Ectodermal cell (in vitro differentiated cells): ENCODE data around the gene ZNF831.

Experiments used
- H3K27ac ChIP-seq: 2 replicates; pipeline ENCODE4 v1.7.0; 2013; ENCODE audit warnings: mild to moderate bottlenecking, low read depth, low read length; ENCODE audit not compliant: insufficient read depth, poor library complexity, severe bottlenecking
- H3K27me3 ChIP-seq: 2 replicates; pipeline ENCODE4 v1.7.0; 2013; ENCODE audit warnings: mild to moderate bottlenecking, low read length; ENCODE audit not compliant: insufficient read depth, control insufficient read depth, poor library complexity, severe bottlenecking
- H3K36me3 ChIP-seq: one replicate; pipeline ENCODE4 v1.7.0; 2013; ENCODE audit warnings: low read length; ENCODE audit not compliant: control insufficient read depth, insufficient read depth
- H3K4me1 ChIP-seq: one replicate; pipeline ENCODE4 v1.7.0; 2013; ENCODE audit warnings: low read length; ENCODE audit not compliant: control insufficient read depth, insufficient read depth
- H3K4me3 ChIP-seq: 2 replicates; pipeline ENCODE4 v1.7.0; 2013; ENCODE audit warnings: low read depth, low read length, control low read depth; ENCODE audit not compliant: insufficient read depth
- H3K9me3 ChIP-seq: 2 replicates; pipeline ENCODE4 v1.7.0; 2013; ENCODE audit warnings: mild to moderate bottlenecking, low read length, moderate library complexity; ENCODE audit not compliant: control insufficient read depth
- WGBS, 2 experiments: methylation state at CpG; one replicate each; pipeline ENCODE4 v1.1.7; 2013; ENCODE audit warnings: missing lambda C conversion rate in 2 of 2; 5-methylcytosine and 5-hydroxymethylcytosine counted together

ZNF831 gene

DNA sequence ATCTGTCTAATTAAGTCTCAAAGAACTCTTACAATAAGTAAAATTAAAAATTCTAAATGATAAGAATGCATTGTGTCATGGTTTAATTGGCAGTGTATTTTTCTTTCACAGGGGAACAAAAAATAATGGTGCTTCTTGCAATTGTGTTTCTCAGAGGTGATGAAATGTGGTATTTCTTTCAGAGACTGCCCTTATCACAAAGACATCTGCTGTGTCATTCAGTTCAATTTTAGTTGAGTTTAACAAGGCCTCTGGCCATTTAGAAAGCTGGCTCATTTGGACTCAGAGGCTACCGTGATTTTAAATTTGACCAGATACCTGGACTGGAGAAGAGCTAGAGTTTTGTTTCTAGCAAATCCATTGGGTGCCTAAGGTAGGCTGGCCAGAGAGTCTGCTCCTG, 23.6 kb upstream of the ZNF831 start:
- Histone ChIP-seq H3K4me3 (no peak overlapping the region), H3K27ac (no peak overlapping the region), H3K9me3 (peaks cover 4% of the 10 kb centered on the region), H3K4me1 (no peaks in the 10 kb centered on the region), H3K27me3 (no peaks in the 10 kb centered on the region), H3K36me3 (no peaks in the 10 kb centered on the region)
- WGBS, 2 experiments, result 89 to 92% methylated on average over 1 of the region's 1 CpG

DNA sequence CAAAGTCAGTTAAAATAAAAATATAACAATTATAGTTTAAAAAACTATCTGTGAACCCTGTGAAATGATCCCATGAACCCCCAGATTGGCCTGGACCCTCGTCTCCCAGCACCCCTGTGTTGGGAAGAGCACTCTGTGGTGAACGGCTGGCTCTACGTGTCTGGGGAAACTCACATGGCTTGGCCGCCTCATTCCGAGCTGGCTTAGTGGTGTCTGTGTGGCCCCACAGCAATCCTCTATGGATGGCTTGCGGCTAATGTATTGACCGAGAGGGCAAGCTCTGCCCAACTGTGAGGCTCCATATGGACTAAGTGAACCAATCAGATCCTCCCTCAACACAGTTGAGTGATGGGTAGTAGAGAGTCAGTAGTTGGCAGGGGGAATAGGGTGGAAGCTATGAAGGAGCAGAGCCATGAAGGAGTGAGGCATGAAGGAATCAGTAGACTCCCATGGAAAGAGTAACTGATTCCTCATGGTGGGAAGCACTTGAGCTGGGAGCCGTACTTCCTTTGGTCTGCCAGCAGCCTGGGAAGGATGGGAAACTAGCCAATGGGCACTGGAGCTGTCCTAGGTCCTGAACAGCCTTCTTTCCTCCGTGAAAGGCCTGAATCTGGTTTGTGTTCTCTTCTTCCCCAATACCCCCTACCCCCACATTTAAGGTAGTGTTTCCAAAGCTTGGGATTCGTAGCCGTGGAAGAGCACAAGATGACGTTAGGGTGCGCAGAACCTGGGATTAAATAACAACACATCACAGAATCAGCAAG, 21.6 kb upstream of the ZNF831 start:
- Histone ChIP-seq H3K4me3 (no peak overlapping the region), H3K27me3 (no peaks in the 10 kb centered on the region), H3K27ac (no peak overlapping the region), H3K36me3 (no peaks in the 10 kb centered on the region), H3K9me3 (no peaks in the 10 kb centered on the region), H3K4me1 (no peaks in the 10 kb centered on the region)
- WGBS, 2 experiments, result 83 to 85% methylated on average over 13 of the region's 13 CpGs

DNA sequence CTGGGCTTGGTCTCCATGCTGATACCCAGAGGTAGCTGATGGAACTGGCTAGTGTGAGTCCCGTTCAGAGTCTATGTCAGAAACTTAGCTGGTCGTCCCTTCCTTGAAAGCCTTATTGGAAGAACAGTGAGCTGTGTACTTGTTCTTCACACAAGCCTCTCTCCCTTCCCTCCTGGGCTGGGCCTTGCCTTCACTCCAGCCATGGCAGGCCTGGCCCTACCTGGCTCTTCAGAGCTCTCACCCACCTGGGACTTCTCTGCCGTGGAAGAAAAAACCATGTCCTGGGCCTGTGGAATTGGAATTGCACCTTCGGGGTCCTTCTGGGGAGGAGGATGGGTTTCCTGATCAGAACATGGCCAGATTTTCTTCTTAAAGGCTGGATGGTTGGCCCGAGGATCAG, 20.3 kb upstream of the ZNF831 start:
- Histone ChIP-seq H3K27ac (no peak overlapping the region), H3K9me3 (no peaks in the 10 kb centered on the region), H3K4me1 (no peaks in the 10 kb centered on the region), H3K27me3 (no peaks in the 10 kb centered on the region), H3K4me3 (no peak overlapping the region), H3K36me3 (no peaks in the 10 kb centered on the region)
- WGBS, 2 experiments, result 80 to 83% methylated on average over 5 of the region's 5 CpGs

DNA sequence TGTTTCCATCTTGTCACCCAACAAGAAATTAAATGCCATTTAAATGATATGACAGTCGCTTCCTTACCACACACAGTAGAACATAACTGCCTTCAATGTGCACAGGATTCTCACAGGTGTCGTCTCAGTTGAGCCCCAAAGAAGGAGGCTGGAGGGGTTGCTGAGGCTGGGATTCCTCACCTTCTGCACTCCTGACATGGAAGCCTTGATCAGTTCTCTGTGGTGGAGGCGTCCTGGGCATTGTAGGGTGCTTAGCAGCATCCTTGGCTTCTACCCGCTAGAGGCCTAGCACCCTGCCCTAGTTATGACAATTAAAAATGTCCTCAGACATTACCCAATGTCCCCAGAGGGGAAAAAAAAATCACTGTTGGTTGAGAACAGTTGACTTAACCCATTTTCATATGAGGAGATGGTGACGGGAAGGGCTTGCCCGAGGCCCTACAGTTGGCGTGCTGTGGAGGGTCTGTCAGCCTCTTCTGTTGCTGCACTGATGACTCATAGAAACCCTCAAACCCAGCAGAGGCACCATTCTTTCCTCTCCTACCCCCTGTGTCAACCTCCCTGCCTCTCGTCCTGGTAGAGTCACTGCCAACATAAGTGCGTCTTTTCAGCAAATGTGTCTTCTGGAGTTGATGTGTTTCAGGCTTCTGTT, 19.3 kb upstream of the ZNF831 start:
- Histone ChIP-seq H3K4me1 (no peaks in the 10 kb centered on the region), H3K4me3 (no peak overlapping the region), H3K27ac (no peak overlapping the region), H3K9me3 (no peaks in the 10 kb centered on the region), H3K27me3 (no peaks in the 10 kb centered on the region), H3K36me3 (no peaks in the 10 kb centered on the region)
- WGBS, 2 experiments, result 91 to 92% methylated on average over 9 of the region's 9 CpGs

DNA sequence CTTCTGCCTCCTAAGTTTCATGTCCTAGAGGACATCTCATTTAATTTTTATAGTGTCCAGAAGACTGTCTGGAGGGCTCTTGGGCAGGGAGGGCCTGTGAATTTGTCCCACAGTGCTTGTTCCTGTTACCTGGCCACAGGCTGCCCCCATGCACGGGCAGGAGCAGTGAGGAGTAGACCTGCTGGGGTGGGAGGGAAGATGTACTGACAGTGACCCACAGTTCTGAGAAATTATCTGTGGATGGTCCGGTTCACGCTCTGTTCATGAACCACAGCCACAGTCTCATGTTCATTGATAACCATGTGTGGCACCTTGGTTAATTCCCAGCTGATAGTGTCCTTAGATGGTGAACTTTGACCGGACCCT, 18.8 kb upstream of the ZNF831 start:
- H3K36me3 ChIP-seq, result no peaks in the 10 kb centered on the region
- H3K27me3 ChIP-seq, result no peaks in the 10 kb centered on the region
- 94% methylated on average over 4 of the region's 4 CpGs for WGBS, 2 experiments
- no peak overlapping the region for H3K4me3 ChIP-seq
- H3K4me1 ChIP-seq, result no peaks in the 10 kb centered on the region
- H3K9me3 ChIP-seq, result no peaks in the 10 kb centered on the region
- no peak overlapping the region for H3K27ac ChIP-seq

DNA sequence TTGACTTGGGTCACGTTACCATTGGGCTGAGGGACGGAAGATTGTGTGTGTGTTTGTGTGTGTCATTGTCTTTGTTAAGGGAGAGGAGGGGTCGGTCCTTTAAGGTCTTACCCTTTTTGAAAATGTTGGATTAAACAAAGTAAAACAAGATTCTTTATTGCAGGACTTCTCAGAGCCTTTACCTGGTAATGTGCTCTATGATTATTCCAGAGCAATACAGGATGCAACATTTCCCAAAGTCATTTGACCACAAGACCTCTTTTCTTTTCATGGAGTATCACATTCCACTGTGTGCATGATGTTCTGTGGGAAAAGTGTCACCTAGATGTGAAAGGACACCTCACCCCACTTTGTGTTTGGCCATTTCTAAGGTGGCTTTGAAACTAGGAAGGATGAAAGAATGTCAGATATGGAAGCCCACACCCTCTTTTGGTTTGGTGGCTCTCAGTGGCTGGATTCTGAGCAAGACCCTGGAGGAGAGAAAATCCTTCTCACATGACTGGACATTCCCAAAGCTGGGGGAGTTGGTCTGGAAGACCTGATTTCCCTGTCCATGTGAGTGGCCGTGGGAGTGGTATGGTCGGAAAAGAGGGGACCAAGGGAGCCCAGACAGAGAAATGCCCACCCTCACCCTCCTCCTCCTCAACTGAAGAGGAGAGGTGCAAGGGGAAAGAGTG, 18.2 kb upstream of the ZNF831 start:
- H3K9me3 ChIP-seq, result no peaks in the 10 kb centered on the region
- no peaks in the 10 kb centered on the region for H3K27me3 ChIP-seq
- no peak overlapping the region for H3K4me3 ChIP-seq
- no peaks in the 10 kb centered on the region for H3K36me3 ChIP-seq
- H3K27ac ChIP-seq, result no peak overlapping the region
- 90 to 94% methylated on average over 4 to 5 of the region's 5 CpGs for WGBS, 2 experiments
- H3K4me1 ChIP-seq, result no peaks in the 10 kb centered on the region

DNA sequence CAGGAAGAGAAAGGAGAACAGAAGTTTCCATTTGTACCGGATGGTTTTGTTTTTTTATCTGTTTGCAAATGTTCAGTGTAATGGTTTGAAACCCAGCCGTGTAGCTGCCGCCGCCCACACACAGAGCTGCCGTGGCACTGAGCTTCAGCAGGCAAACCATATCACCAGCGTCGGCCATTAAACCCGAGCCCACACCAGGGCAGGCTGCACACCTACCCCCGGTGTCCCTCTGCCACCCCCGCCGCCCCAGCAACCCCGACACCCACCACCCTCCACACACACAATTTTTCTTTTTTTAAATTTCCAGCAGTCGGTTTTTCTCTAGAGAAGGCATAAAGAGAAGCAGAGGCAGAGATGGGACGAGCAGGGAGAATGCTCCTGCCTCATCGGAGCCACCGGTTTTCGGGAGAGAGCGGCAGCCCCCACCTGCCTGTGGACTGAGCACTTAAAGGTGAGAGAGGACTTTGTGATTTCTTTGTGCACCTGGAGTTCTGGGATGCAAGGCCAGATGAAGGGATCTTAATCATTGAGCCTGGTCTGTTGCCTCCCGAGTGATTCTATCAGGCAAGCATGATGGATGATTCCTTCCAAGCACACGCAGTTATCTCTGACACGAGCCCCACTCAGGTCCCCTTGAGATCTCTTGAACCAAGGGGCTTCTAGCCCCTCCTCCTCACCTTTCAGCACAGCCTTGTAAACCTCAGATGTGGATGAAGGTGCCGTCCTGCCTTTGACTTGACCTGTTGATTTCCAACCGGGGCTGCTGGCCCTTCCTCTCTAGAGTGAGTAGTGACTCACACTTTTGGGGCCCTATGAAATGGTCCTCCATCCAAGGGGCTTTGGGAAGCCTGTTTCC, 17.5 kb upstream of the ZNF831 start:
- no peaks in the 10 kb centered on the region for H3K27me3 ChIP-seq
- no peak overlapping the region for H3K4me3 ChIP-seq
- no peak overlapping the region for H3K27ac ChIP-seq
- no peaks in the 10 kb centered on the region for H3K9me3 ChIP-seq
- H3K4me1 ChIP-seq, result no peaks in the 10 kb centered on the region
- no peaks in the 10 kb centered on the region for H3K36me3 ChIP-seq
- WGBS, 2 experiments, result 89 to 94% methylated on average over 22 to 23 of the region's 23 CpGs

DNA sequence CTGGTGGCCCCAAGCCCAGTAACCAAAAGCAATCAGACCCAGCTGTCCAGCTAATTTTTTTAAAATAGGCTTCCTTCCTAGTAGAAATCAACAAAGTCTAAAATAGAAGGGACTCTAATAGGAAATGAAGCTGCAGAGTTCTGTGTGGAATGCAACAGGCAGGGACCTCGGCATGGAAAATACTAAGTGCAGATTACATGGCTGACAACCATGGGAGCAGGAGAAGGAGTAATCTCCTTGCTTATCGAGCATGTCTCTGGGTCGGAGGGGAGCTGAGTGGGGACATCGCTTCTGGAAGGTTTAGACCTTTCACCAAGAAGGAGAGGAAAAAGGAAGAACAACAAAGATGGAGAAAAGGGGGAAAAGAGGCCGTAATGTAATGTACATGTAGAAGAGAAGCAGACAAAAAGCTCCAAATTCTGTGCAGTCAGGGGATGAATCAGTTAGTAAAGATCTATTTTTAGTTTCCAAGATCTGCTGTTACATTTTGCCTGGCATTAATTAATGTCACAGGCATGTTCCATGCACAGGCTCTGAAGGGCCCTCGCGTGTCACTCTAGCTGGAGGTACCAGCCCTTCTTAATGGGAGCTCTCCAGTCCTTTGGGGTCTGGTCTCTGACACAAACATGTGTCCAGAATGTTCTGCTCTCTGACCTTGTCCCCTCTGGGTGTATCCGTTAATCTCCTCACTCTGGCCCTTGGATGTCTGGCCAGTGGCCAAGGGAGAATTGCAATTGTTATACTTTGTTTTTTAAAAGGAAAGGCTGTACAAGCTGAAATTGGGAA, 16.6 kb upstream of the ZNF831 start:
- Histone ChIP-seq H3K36me3 (no peaks in the 10 kb centered on the region), H3K27ac (no peak overlapping the region), H3K27me3 (no peaks in the 10 kb centered on the region), H3K4me1 (no peaks in the 10 kb centered on the region), H3K4me3 (no peak overlapping the region), H3K9me3 (no peaks in the 10 kb centered on the region)
- 95% methylated on average over 8 of the region's 8 CpGs for WGBS, 2 experiments

DNA sequence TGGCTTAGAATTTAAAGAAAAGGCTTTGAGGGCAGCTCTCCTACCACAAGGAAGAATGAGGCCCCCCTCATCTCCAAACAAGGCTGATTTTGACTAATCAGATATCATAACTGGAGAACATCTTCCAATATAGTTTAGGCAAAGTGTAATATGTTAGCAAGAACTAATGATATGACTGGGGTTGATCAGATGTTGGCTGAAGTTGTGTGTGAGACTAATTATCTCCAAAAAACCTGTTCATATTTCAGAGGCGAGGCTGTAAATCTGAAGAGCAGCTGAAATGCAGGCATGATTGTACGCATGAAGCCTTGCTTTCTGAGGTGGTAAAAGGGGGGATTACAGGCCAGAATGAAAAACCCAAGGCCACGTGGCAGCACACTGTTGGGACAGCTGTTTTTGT, 16.0 kb upstream of the ZNF831 start:
- no peaks in the 10 kb centered on the region for H3K27me3 ChIP-seq
- 88 to 96% methylated on average over 3 of the region's 3 CpGs for WGBS, 2 experiments

More for the DNA sequence above, 16.0 kb upstream of the ZNF831 start:
- H3K27ac ChIP-seq, result no peak overlapping the region
- no peaks in the 10 kb centered on the region for H3K36me3 ChIP-seq
- no peaks in the 10 kb centered on the region for H3K9me3 ChIP-seq
- H3K4me3 ChIP-seq, result no peak overlapping the region
- no peaks in the 10 kb centered on the region for H3K4me1 ChIP-seq
